HG03159 (cell line): ENCODE results near the gene TBC1D3L.
"Not testable (repeated sequence)": the region's sequence is repeated elsewhere in the genome, so short reads cannot be mapped to it uniquely, and the experiment has no call there.

Source experiments
- ATAC-seq: cut with Tn5 transposase; IDR thresholded peaks from one replicate; pipeline ENCODE4 v1.9.1; 2021; ENCODE audit warnings: mild to moderate bottlenecking, moderate library complexity; ENCODE audit not compliant: unreplicated experiment

The TBC1D3L gene

DNA sequence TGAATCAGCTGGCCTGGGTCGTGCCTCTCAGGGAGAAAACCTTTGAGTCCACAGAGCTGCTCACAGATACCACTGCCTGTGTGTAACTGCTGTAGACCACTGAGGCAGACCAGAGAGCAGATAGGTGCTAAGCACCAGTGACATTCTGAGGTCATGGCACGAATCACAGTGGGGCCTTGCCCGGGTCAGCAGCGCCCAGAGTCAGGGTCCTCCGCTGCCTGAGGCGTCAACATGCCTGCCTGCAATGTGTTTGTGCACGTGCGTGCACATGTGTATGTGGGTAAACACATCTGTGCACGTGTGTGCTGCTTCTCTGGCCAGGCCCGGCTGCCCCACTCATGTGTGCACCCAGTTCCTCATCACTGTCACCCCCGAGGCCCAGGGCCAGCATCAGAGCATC, at the start of gene TBC1D3L:
Gene TBC1D3L (minus strand): TSS at position 101 of the 400 bp plus-strand sequence. CDS start 1,540 bp downstream, outside the sequence.
- ATAC-seq: not testable (repeated sequence)

DNA sequence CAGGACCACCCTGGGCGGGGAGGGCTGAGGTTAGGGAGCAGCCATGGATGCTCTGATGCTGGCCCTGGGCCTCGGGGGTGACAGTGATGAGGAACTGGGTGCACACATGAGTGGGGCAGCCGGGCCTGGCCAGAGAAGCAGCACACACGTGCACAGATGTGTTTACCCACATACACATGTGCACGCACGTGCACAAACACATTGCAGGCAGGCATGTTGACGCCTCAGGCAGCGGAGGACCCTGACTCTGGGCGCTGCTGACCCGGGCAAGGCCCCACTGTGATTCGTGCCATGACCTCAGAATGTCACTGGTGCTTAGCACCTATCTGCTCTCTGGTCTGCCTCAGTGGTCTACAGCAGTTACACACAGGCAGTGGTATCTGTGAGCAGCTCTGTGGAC, 14.8 kb upstream of the TBC1D3L start, which contains the start of gene TBC1D3D:
Gene TBC1D3D (plus strand): TSS at position 301 of the 400 bp plus-strand sequence. CDS start 1,585 bp downstream, outside the sequence.
- not testable (repeated sequence) for ATAC-seq
